A549 (cell line): ENCODE results near the gene GOLGA3. TPM values are rescaled to one million over a fixed set of nuclear protein-coding genes. Genes with fewer than 3 reads are reported as not detected.
A peak's percentile ranks its signal among the peaks of the same experiment; 100 is the strongest.

ENCODE experiments used
- ATAC-seq, 2 experiments: fragments of 200-7000 bp in 1 of 2; fragments of >200 bp in 1 of 2; cut with Nextera tagmentation in 1 of 2; cut with Tn5 transposase in 1 of 2; 3 replicates each; pipeline versions ENCODE4 v1.8.0 to v1.9.1; 2018 to 2020; ENCODE audit warnings: mild to moderate bottlenecking in 1 of 2, moderate library complexity in 1 of 2
- CTCF ChIA-PET: fragments of 300-600 bp; sonication (Branson Sonifier 250); formaldehyde crosslinking; extraction: SDS; loops from one replicate; lab custom pipeline; 2021; ENCODE audit warnings: antibody characterized with exemption, inconsistent platforms; lab: Yijun Ruan, JAX
- POLR2A ChIA-PET: fragments of 350-600 bp; formaldehyde crosslinking; extraction: SDS; loops from one replicate; lab custom pipeline; 2021; ENCODE audit warnings: antibody characterized with exemption, inconsistent platforms; lab: Yijun Ruan, JAX
- DNase-seq, 2 experiments: peaks; one replicate each; pipeline versions ENCODE4 v3.0.0 to v3.0.0-alpha.2; 2011 to 2016; ENCODE audit warnings: low read depth in 1 of 2, low spot score in 1 of 2
- FAIRE-seq: peaks from 2 replicates; lab custom pipeline; 2011; peaks lifted over from hg19 to GRCh38; lab: Jason Lieb, UNC
- H3K27ac ChIP-seq, 2 experiments: fragments of >200 bp; sonication (Bioruptor Twin); formaldehyde crosslinking; 3 replicates each; pipeline ENCODE4 v1.5.1; 2016 to 2017
- H3K4me1 ChIP-seq: fragments of >200 bp; sonication (Bioruptor Twin); formaldehyde crosslinking; 3 replicates; pipeline ENCODE4 v1.6.1; 2016
- H3K4me2 ChIP-seq: fragments of >200 bp; sonication (Bioruptor Twin); formaldehyde crosslinking; 3 replicates; pipeline ENCODE4 v1.6.1; 2016
- H3K4me3 ChIP-seq: fragments of >200 bp; sonication (Bioruptor Twin); formaldehyde crosslinking; 3 replicates; pipeline ENCODE4 v1.5.1; 2016
- H3K9me3 ChIP-seq: fragments of >200 bp; sonication (Bioruptor Twin); formaldehyde crosslinking; 3 replicates; pipeline ENCODE4 v1.6.1; 2016
- BCL3 ChIP-seq: fragments of >200 bp; sonication (Bioruptor Twin); formaldehyde crosslinking; IDR thresholded peaks from 3 replicates; pipeline ENCODE4 v1.6.1; 2016
- CBX2 ChIP-seq: fragments of 200-600 bp; sonication (generic); IDR thresholded peaks from 2 replicates; pipeline ENCODE4 v1.6.1; 2016; ENCODE audit warnings: low read depth, mild to moderate bottlenecking, borderline replicate concordance
- CHD4 ChIP-seq: fragments of 200-600 bp; sonication (generic); IDR thresholded peaks from 2 replicates; pipeline ENCODE4 v1.6.1; 2016; ENCODE audit warnings: antibody characterized with exemption, mild to moderate bottlenecking, borderline replicate concordance
- CTCF ChIP-seq: fragments of >200 bp; sonication (Bioruptor Twin); formaldehyde crosslinking; IDR thresholded peaks from 3 replicates; pipeline ENCODE4 v1.5.1; 2016
- EHF ChIP-seq: fragments of 250-450 bp; sonication (Bioruptor Pico); IDR thresholded peaks from 2 replicates; pipeline ENCODE4 v1.5.0; 2020; ENCODE audit warnings: mild to moderate bottlenecking
- ELK1 ChIP-seq: fragments of 150-350 bp; IDR thresholded peaks from 2 replicates; pipeline ENCODE4 v1.6.1; 2014; ENCODE audit warnings: low read depth, mild to moderate bottlenecking, low read length
- FOSL2 ChIP-seq, 2 experiments: fragments of 450-650 bp in 1 of 2; fragments of >200 bp in 1 of 2; sonication (Bioruptor Twin) in 1 of 2; formaldehyde crosslinking; IDR thresholded peaks; 2 replicates each; pipeline versions ENCODE4 v1.5.0 to v1.6.1; 2016 to 2020; ENCODE audit warnings: mild to moderate bottlenecking in 1 of 2, moderate library complexity in 1 of 2
- FOXS1 ChIP-seq: fragments of 250-450 bp; sonication (Bioruptor Pico); IDR thresholded peaks from 2 replicates; pipeline ENCODE4 v1.5.0; 2020; ENCODE audit warnings: mild to moderate bottlenecking, moderate library complexity
- HMGXB4 ChIP-seq: fragments of 250-450 bp; sonication (Bioruptor Pico); IDR thresholded peaks from 2 replicates; pipeline ENCODE4 v1.5.0; 2021; ENCODE audit warnings: mild to moderate bottlenecking, moderate library complexity, borderline replicate concordance
- HOXB13 ChIP-seq: fragments of 250-450 bp; sonication (Bioruptor Pico); IDR thresholded peaks from 2 replicates; pipeline ENCODE4 v1.5.0; 2020; ENCODE audit warnings: low read depth, mild to moderate bottlenecking, moderate library complexity
- MAFK ChIP-seq: fragments of 450-650 bp; IDR thresholded peaks from 2 replicates; pipeline ENCODE4 v1.6.1; 2014; ENCODE audit not compliant: partially characterized antibody
- MAX ChIP-seq: IDR thresholded peaks from 2 replicates; pipeline ENCODE4 v1.6.1; 2012
- MAZ ChIP-seq: fragments of 150-350 bp; IDR thresholded peaks from 2 replicates; pipeline ENCODE4 v1.6.1; 2014; ENCODE audit warnings: antibody characterized with exemption, low read depth, low read length, borderline replicate concordance
- MYC ChIP-seq: IDR thresholded peaks from 2 replicates; pipeline ENCODE4 v1.6.1; 2012; ENCODE audit warnings: mild to moderate bottlenecking, inconsistent platforms, low read length, improper control_type of control experiment, borderline replicate concordance
- NFE2L2 ChIP-seq: fragments of 150-350 bp; conservative IDR thresholded peaks from 2 replicates; pipeline ENCODE4 v1.6.1; 2014; ENCODE audit warnings: low read length
- NPAS2 ChIP-seq: fragments of 250-450 bp; sonication (Bioruptor Pico); IDR thresholded peaks from 2 replicates; pipeline ENCODE4 v1.8.0; 2022; ENCODE audit warnings: mild to moderate bottlenecking, moderate library complexity, borderline replicate concordance
- PBX3 ChIP-seq: IDR thresholded peaks from 2 replicates; pipeline ENCODE4 v1.6.1; 2012
- POLR2A ChIP-seq: IDR thresholded peaks from 2 replicates; pipeline ENCODE4 v1.6.1; 2012; ENCODE audit warnings: mild to moderate bottlenecking, low read length
- POLR2AphosphoS2 ChIP-seq: conservative IDR thresholded peaks from 2 replicates; pipeline ENCODE4 v1.6.1; 2012; ENCODE audit warnings: low read length, improper control_type of control experiment, inconsistent platforms
- RCOR1 ChIP-seq: fragments of 150-350 bp; IDR thresholded peaks from 2 replicates; pipeline ENCODE4 v1.6.1; 2014; ENCODE audit warnings: antibody characterized with exemption, low read length, low read depth
- TFCP2L1 ChIP-seq: fragments of 250-450 bp; sonication (Bioruptor Pico); IDR thresholded peaks from 2 replicates; pipeline ENCODE4 v1.5.0; 2021; ENCODE audit warnings: mild to moderate bottlenecking
- ZC3H11A ChIP-seq: fragments of 450-650 bp; IDR thresholded peaks from 2 replicates; pipeline ENCODE4 v1.6.1; 2014; ENCODE audit warnings: antibody characterized with exemption, mild to moderate bottlenecking
- ZSCAN20 ChIP-seq: fragments of 250-450 bp; sonication (Bioruptor Pico); IDR thresholded peaks from 2 replicates; pipeline ENCODE4 v1.8.0; 2022; ENCODE audit warnings: mild to moderate bottlenecking, moderate library complexity
- WGBS: methylation state at CpG from one replicate; pipeline ENCODE4 v1.1.6; 2017; ENCODE audit errors: missing lambda C conversion rate; 5-methylcytosine and 5-hydroxymethylcytosine counted together
- polyA plus RNA-seq, 4 experiments: library from polyadenylated mRNA; depleted of rRNA in 3 of 4; stranded (reverse); fragments of >200 nt; fragmentation: RNase III in 1 of 4; extraction: RNeasy Plus Mini Kit Qiagen cat#74134 plus additional on column Dnase treatment in 1 of 4; gene quantifications; 2 replicates in 3 of 4; 3 replicates in 1 of 4; pipeline ENCODE4 v1.2.3, GENCODE V29; 2011 to 2017

Gene GOLGA3
- polyA plus RNA-seq, 2 of the 4 experiments (the other 2 are of a cell fraction), result 23.0 to 25.5 TPM

GRCh38 chr12:132764231-132764630 is 64.4 kb downstream of the GOLGA3 start:
- H3K9me3 ChIP-seq, result no peaks in the 10 kb centered on the region
- H3K27ac ChIP-seq, result no peak overlapping the region
- H3K4me3 ChIP-seq, result no peak overlapping the region
- DNase-seq (no peak), ATAC-seq (no peak), FAIRE-seq (no peak)
- CTCF ChIA-PET, result interaction anchor here (0.6 to 1.4 kb wide), 4 partner anchors 28 to 126 kb away, joined by 3 to 4 read pairs (median 3); no protein-coding TSS in a partner anchor
- H3K4me2 ChIP-seq, result no peak overlapping the region
- POLR2A ChIA-PET, result no interaction called here
- 89% methylated on average over 20 of the region's 20 CpGs for WGBS
- peaks cover 6% of the 10 kb centered on the region for H3K4me1 ChIP-seq
- TF ChIP-seq HOXB13 (CRISPR knock-in tag), result no peak
- no peak for TF ChIP-seq MAFK
- TF ChIP-seq TFCP2L1 (CRISPR knock-in tag), result no peak
- TF ChIP-seq ZSCAN20 (CRISPR knock-in tag), result no peak
- no peak for TF ChIP-seq MYC
- TF ChIP-seq NPAS2 (CRISPR knock-in tag), result no peak
- no peak for TF ChIP-seq FOSL2 (IDR thresholded peaks at IDR 0.05)
- no peak for TF ChIP-seq FOSL2 (CRISPR knock-in tag; IDR thresholded peaks at IDR 0.05)
- TF ChIP-seq CBX2, result no peak
- no peak for TF ChIP-seq PBX3
- TF ChIP-seq RCOR1, result no peak
- no peak for TF ChIP-seq POLR2AphosphoS2
- no peak for TF ChIP-seq ZC3H11A
- no peak for TF ChIP-seq MAX
- TF ChIP-seq FOXS1 (CRISPR knock-in tag), result no peak
- no peak for TF ChIP-seq HMGXB4 (CRISPR knock-in tag)
- TF ChIP-seq CHD4, result no peak
- no peak for TF ChIP-seq NFE2L2
- no peak for TF ChIP-seq EHF (CRISPR knock-in tag)
- no peak for TF ChIP-seq ELK1
- TF ChIP-seq CTCF, result no peak

- 1% methylated on average over 8 of the region's 89 CpGs for WGBS
- peaks cover 6% of the 10 kb centered on the region for H3K4me1 ChIP-seq
- no peak for FAIRE-seq
- peak overlapping the region; percentile 92 for H3K4me2 ChIP-seq
- DNase-seq, result peak; percentile 85 to 93
- no peaks in the 10 kb centered on the region for H3K9me3 ChIP-seq
- H3K4me3 ChIP-seq, result peak overlapping the region; percentile 98
- H3K27ac ChIP-seq, result peak overlapping the region; percentile 99
- peak; percentile 81 to 90 for ATAC-seq
- ChIA-PET POLR2A (interaction anchor here (0.6 kb wide), 1 partner anchor 16 kb away, joined by 3 read pairs; no protein-coding TSS in a partner anchor), CTCF (interaction anchor here (1.1 to 1.2 kb wide), 2 partner anchors 11 to 20 kb away, joined by 3 to 4 read pairs; no protein-coding TSS in a partner anchor)
- TF ChIP-seq POLR2A (peak; percentile 97), CTCF (0 out of 3 replicates have a peak, but pooled peaks have one; percentile 19), MYC (0 out of 2 replicates have a peak, but pooled peaks have one; percentile 44), BCL3 (peak; percentile 74; the same call in 2 of the 3 replicates), MAZ (0 out of 2 replicates have a peak, but pooled peaks have one; percentile 32), HMGXB4 (CRISPR knock-in tag) (0 out of 2 replicates have a peak, but pooled peaks have one; percentile 59)
Observed at GRCh38 chr12:132761921-132762583, 66.6 kb downstream of the GOLGA3 start.
